Cardiac muscle cell (in vitro differentiated cells and primary cell): ENCODE data around the gene OCRL. TPM values are rescaled to one million over a fixed set of nuclear protein-coding genes. Genes with fewer than 3 reads are reported as not detected.

Experiments
- DNase-seq, 2 donors: peaks; one replicate each; pipeline versions ENCODE4 v3.0.0 to v3.0.0-alpha.2; 2010 to 2017; ENCODE audit warnings: low read depth in 1 of 2, low spot score in 1 of 2
- H3K27ac ChIP-seq: fragments of 200-600 bp; sonication (generic); 2 replicates; pipeline ENCODE4 v1.5.1; 2016
- H3K27me3 ChIP-seq: fragments of 200-600 bp; sonication (generic); 2 replicates; pipeline ENCODE4 v1.6.0; 2016; ENCODE audit warnings: control low read depth
- H3K36me3 ChIP-seq: fragments of 200-600 bp; sonication (generic); 2 replicates; pipeline ENCODE4 v1.5.1; 2016; ENCODE audit warnings: control low read depth
- H3K4me1 ChIP-seq: fragments of 200-600 bp; sonication (generic); 2 replicates; pipeline ENCODE4 v1.8.1; 2017; ENCODE audit warnings: low read depth, mild to moderate bottlenecking, mixed run types
- H3K4me3 ChIP-seq: fragments of 200-600 bp; sonication (generic); 2 replicates; pipeline ENCODE4 v1.5.1; 2016; ENCODE audit warnings: mild to moderate bottlenecking
- H3K9me3 ChIP-seq: fragments of 200-600 bp; sonication (generic); 2 replicates; pipeline ENCODE4 v1.5.1; 2017; ENCODE audit warnings: low read depth, mild to moderate bottlenecking, control low read depth
- CTCF ChIP-seq: IDR thresholded peaks from 2 replicates; pipeline ENCODE4 v1.5.1; 2012; ENCODE audit warnings: low read depth, mild to moderate bottlenecking, low read length
- polyA plus RNA-seq: library from polyadenylated mRNA; unstranded; fragments of >200 nt; fragmentation: Nextera tagmentation; extraction: Ambion mirVana; gene quantifications from 2 replicates; pipeline ENCODE4 v1.2.1, GENCODE V29; 2016
- total RNA-seq: library from RNA; depleted of rRNA; stranded (reverse); fragments of >200 nt; gene quantifications from 2 replicates; pipeline ENCODE4 v1.2.3, GENCODE V29; 2016

OCRL gene
- total and polyA plus RNA-seq, 2 experiments from 2014 or later, result 6.3 to 15.3 TPM

- no peak for DNase-seq
These were observed 43.4 kb upstream of the OCRL start for GRCh38 chrX:129496625-129497024.

GRCh38 chrX:129497146-129497843, 42.8 kb upstream of the OCRL start:
- Histone ChIP-seq H3K4me1 (no peaks in the 10 kb centered on the region), H3K9me3 (no peaks in the 10 kb centered on the region), H3K27ac (no peak overlapping the region), H3K27me3 (no peaks in the 10 kb centered on the region), H3K4me3 (no peak overlapping the region), H3K36me3 (peaks cover 32% of the 10 kb centered on the region)
- DNase-seq, result no peak
- no peak for TF ChIP-seq CTCF

More at GRCh38 chrX:129496625-129497024, 43.4 kb upstream of the OCRL start:
- no peaks in the 10 kb centered on the region for H3K9me3 ChIP-seq
- no peaks in the 10 kb centered on the region for H3K27me3 ChIP-seq
- no peak overlapping the region for H3K4me3 ChIP-seq
- H3K36me3 ChIP-seq, result peaks cover 33% of the 10 kb centered on the region
- no peak overlapping the region for H3K27ac ChIP-seq
- TF ChIP-seq CTCF, result no peak
- no peaks in the 10 kb centered on the region for H3K4me1 ChIP-seq

GRCh38 chrX:129510331-129510730, 29.7 kb upstream of the OCRL start:
- peaks cover 62% of the 10 kb centered on the region for H3K36me3 ChIP-seq
- no peak for DNase-seq
- no peak overlapping the region for H3K27ac ChIP-seq
- TF ChIP-seq CTCF, result no peak
- H3K27me3 ChIP-seq, result no peaks in the 10 kb centered on the region
- H3K4me3 ChIP-seq, result no peak overlapping the region
- no peaks in the 10 kb centered on the region for H3K9me3 ChIP-seq
- no peaks in the 10 kb centered on the region for H3K4me1 ChIP-seq

GRCh38 chrX:129511689-129512088, 28.4 kb upstream of the OCRL start:
- DNase-seq, result no peak
- Histone ChIP-seq H3K36me3 (peaks cover 66% of the 10 kb centered on the region), H3K4me1 (no peaks in the 10 kb centered on the region), H3K4me3 (no peak overlapping the region), H3K27me3 (no peaks in the 10 kb centered on the region), H3K9me3 (no peaks in the 10 kb centered on the region), H3K27ac (no peak overlapping the region)
- no peak for TF ChIP-seq CTCF

- TF ChIP-seq CTCF, result no peak
- Histone ChIP-seq H3K4me3 (no peak overlapping the region), H3K36me3 (peaks cover 58% of the 10 kb centered on the region), H3K4me1 (no peaks in the 10 kb centered on the region), H3K27me3 (no peaks in the 10 kb centered on the region), H3K27ac (no peak overlapping the region), H3K9me3 (no peaks in the 10 kb centered on the region)
- no peak for DNase-seq
These were observed 27.6 kb upstream of the OCRL start for GRCh38 chrX:129512409-129512808.

GRCh38 chrX:129516402-129516801, 23.7 kb upstream of the OCRL start:
- no peak for DNase-seq
- no peaks in the 10 kb centered on the region for H3K27me3 ChIP-seq
- peaks cover 37% of the 10 kb centered on the region for H3K36me3 ChIP-seq

More at GRCh38 chrX:129516402-129516801, 23.7 kb upstream of the OCRL start:
- peaks cover 10% of the 10 kb centered on the region for H3K4me1 ChIP-seq
- H3K9me3 ChIP-seq, result no peaks in the 10 kb centered on the region
- H3K4me3 ChIP-seq, result no peak overlapping the region
- no peak overlapping the region for H3K27ac ChIP-seq
- TF ChIP-seq CTCF, result no peak
